ENCODE measurements around the gene TBX15.

TBX15 gene

GRCh38 chr1:118988186-118989005 lies at the start of gene TBX15:
TSS of gene TBX15 (minus strand) at chr1:118988343. CDS start at chr1:118987795, 548 bp downstream.
- Histone ChIP-seq H3K36me3 (no peaks in the 10 kb centered on the region), H3K4me1 (ENCODE audit: control insufficient read depth in 1 of 2, insufficient read depth in 1 of 2, low read depth in 1 of 2, low read length in 1 of 2) (peaks cover 0 to 15% of the 10 kb centered on the region in 2 experiments), H3K9me3 (no peaks in the 10 kb centered on the region), H3K4me3 (ENCODE audit: low read depth in 1 of 2, low read length in 1 of 2) (no peak within 1 kb of the TSS), H3K27me3 (peaks cover 100% of the 10 kb centered on the region), H3K27ac (no peak within 1 kb of the TSS)
- TF ChIP-seq, protein P1, sequence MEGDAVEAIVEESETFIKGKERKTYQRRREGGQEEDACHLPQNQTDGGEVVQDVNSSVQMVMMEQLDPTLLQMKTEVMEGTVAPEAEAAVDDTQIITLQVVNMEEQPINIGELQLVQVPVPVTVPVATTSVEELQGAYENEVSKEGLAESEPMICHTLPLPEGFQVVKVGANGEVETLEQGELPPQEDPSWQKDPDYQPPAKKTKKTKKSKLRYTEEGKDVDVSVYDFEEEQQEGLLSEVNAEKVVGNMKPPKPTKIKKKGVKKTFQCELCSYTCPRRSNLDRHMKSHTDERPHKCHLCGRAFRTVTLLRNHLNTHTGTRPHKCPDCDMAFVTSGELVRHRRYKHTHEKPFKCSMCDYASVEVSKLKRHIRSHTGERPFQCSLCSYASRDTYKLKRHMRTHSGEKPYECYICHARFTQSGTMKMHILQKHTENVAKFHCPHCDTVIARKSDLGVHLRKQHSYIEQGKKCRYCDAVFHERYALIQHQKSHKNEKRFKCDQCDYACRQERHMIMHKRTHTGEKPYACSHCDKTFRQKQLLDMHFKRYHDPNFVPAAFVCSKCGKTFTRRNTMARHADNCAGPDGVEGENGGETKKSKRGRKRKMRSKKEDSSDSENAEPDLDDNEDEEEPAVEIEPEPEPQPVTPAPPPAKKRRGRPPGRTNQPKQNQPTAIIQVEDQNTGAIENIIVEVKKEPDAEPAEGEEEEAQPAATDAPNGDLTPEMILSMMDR (IDR thresholded peaks at IDR 0.05), result no peak

- H3K4me1 ChIP-seq (ENCODE audit: control insufficient read depth in 1 of 2, insufficient read depth in 1 of 2, low read depth in 1 of 2, low read length in 1 of 2), result no peaks in the 10 kb centered on the region
- no peaks in the 10 kb centered on the region for H3K27me3 ChIP-seq
- TF ChIP-seq, protein P1 (IDR thresholded peaks at IDR 0.05), result no peak
- H3K36me3 ChIP-seq, result no peaks in the 10 kb centered on the region
- H3K27ac ChIP-seq, result no peak overlapping the region
- no peaks in the 10 kb centered on the region for H3K9me3 ChIP-seq
- no peak overlapping the region for H3K4me3 ChIP-seq (ENCODE audit: low read depth in 1 of 2, low read length in 1 of 2)
Measured at GRCh38 chr1:119034359-119034758, 46.2 kb upstream of the TBX15 start.

- Histone ChIP-seq H3K4me1 (ENCODE audit: control insufficient read depth in 1 of 2, insufficient read depth in 1 of 2, low read depth in 1 of 2, low read length in 1 of 2) (no peaks in the 10 kb centered on the region), H3K36me3 (no peaks in the 10 kb centered on the region), H3K9me3 (no peaks in the 10 kb centered on the region), H3K27me3 (no peaks in the 10 kb centered on the region), H3K4me3 (ENCODE audit: low read depth in 1 of 2, low read length in 1 of 2) (no peak overlapping the region), H3K27ac (no peak overlapping the region)
- TF ChIP-seq, protein P1 (IDR thresholded peaks at IDR 0.05), result no peak
Measured at GRCh38 chr1:119032986-119033385, 44.8 kb upstream of the TBX15 start.

GRCh38 chr1:119027759-119028158 lies 39.6 kb upstream of the TBX15 start:
- TF ChIP-seq, protein P1 (IDR thresholded peaks at IDR 0.05), result no peak
- Histone ChIP-seq H3K9me3 (no peaks in the 10 kb centered on the region), H3K4me3 (ENCODE audit: low read depth in 1 of 2, low read length in 1 of 2) (no peak overlapping the region), H3K27me3 (no peaks in the 10 kb centered on the region), H3K27ac (no peak overlapping the region), H3K36me3 (no peaks in the 10 kb centered on the region), H3K4me1 (ENCODE audit: control insufficient read depth in 1 of 2, insufficient read depth in 1 of 2, low read depth in 1 of 2, low read length in 1 of 2) (no peaks in the 10 kb centered on the region)

GRCh38 chr1:119026956-119027355 lies 38.8 kb upstream of the TBX15 start:
- H3K27me3 ChIP-seq, result no peaks in the 10 kb centered on the region
- no peaks in the 10 kb centered on the region for H3K9me3 ChIP-seq
- no peaks in the 10 kb centered on the region for H3K4me1 ChIP-seq (ENCODE audit: control insufficient read depth in 1 of 2, insufficient read depth in 1 of 2, low read depth in 1 of 2, low read length in 1 of 2)
- H3K36me3 ChIP-seq, result no peaks in the 10 kb centered on the region
- TF ChIP-seq, protein P1 (IDR thresholded peaks at IDR 0.05), result no peak
- H3K4me3 ChIP-seq (ENCODE audit: low read depth in 1 of 2, low read length in 1 of 2), result no peak overlapping the region
- no peak overlapping the region for H3K27ac ChIP-seq
